HG03095 (cell line): ENCODE results near the gene ANKRD44.
A peak's percentile ranks its signal among the peaks of the same experiment; 100 is the strongest.

Experiments
- ATAC-seq: cut with Tn5 transposase; IDR thresholded peaks from one replicate; pipeline ENCODE4 v1.9.1; 2021; ENCODE audit warnings: moderate library complexity; ENCODE audit not compliant: unreplicated experiment

The ANKRD44 gene

DNA sequence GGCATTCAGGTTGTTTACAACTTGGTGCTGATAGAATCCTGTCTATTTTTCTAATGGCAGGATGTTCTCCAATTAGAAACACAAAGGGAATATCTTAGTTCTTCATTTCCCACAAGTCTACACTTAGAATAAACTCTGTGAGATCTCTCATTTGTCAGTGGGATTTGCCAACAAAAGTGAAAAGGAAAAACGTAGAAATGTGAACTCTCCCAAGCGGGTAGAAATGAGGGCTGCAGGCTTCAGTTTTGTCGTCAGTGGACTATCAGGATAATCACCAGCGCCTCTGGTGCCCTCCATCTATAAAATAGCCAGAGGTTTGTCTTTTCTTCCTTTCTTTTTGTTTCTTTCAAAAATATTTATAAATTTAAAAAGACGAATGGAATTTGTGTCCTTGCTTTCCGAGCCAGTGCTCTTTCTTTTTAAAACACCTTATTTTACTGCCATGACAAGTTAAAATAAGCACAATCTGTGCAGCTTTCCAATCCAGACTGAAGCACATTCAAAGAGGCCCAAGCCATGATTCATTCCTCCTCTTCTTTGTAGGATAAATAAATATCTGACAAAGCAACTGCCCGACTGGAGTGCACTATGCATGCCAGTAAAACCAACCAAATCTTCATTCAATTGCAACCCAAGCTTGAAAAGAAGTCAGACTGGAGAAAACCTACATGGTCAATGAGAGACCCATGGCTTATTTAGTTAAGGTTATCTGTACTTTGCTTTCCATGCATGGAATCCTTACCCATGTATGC, 185.8 kb downstream of the ANKRD44 start:
- ATAC-seq = no peak

DNA sequence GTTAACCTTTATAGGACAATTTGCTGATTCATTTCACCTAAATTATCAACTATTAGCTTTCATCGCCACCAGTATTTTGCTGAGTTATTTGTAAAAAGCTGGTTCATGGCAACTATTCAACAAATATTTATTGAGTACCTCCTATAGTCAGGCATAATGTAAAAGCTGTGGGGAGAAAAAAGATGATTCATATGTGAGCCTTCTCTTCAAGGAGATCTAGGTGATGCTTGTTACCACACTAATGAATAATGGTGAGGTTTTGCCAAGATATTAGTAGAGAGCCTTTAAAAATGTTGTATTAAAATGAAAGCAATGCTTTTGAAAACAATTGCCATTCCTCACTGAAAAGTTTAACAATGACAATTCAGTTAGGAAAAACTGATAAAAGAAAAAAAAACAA, 187.8 kb downstream of the ANKRD44 start:
- ATAC-seq = no peak

DNA sequence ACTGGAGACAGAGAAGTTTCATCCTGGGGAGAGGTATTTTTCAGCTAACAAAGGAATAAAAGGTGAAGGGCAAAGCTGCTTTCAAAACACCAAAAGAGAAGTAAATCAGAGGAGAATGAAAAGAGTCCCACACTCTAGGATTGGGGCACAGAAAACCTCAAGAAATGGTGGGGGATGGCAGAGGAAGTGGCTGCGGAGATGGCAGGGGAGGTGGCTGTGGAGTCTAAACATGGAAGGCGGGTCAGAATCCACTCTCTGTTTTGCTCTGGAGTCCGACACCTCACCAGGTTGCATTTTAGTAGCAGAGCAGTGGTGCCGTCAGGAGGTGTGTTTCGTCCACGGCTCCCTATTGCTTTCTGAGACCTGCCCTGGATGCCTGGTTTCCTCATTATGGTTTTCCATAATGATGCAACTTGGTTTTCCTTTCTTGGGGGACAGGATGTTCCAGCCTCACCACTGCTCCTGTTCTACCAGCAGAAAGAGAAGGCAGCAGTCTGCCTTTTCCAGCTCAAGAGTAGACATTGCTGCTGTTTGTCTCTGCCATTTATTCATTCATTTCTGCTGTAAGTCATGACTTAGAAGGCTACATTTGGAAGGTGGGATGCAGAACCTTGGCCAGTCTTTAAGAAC, 188.7 kb downstream of the ANKRD44 start:
- no peak for ATAC-seq

DNA sequence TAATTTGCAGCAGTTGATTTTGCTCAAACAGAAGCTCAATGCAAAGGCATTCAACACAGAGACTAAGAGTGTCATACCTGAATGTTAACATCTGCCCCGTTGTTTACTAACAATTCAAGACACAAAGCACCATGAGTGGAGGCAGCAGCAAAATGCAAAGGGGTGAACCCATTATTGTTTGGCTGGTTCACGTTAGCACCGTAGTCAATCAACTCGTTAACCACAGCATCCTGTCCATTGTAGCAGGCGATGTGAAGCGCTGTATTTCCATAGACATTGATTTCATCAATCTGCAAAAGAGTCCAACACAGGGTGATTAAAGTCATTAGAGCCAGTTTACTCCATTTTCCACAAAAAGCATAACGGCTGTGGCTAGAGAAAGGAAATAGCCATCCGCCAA, 189.3 kb downstream of the ANKRD44 start:
- ATAC-seq = no peak

DNA sequence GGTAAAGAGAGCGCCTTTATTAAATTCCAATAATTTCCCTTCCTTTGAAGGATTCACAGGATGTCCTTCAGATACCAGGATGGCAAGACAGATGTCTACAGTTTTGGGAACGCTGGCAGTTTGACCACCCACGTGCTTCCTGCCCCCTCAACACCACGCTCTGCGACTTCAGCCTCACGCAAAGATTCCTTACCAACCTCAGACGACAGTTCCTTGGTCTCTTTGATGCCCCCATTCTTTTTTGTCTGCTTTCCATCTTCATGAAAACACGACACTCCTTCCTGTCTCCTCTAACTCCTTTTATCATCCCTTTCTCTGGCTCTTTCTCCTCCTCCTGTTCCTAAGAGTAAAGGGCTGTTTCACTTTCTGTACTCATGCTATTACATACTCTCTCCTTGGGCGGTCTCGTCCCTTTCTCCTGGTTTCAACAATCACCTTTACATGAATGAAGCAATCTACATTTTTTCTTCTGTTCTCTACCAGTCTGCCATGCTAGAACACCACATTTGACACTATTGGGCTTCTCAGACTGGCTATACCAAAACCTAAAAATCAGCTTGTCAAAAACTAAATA, 194.2 kb downstream of the ANKRD44 start:
- ATAC-seq = no peak

DNA sequence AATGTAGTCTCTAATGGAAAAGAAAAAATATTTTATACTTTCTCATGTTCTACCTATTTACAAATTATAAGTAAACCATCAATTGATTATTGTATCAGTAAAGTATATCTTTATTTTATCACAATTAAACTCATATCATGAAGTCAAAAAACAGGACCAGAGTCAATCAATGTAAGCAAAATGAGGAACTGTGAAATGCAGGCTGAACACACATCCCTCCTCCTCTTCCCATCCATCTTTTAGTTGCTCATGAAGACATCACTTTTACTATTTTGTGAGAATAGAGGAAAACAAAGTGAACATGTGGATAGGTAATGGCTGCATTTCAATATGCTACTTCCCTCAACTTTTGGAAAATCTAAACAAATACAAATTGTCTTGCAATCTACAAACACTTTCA, 195.3 kb downstream of the ANKRD44 start:
- ATAC-seq = no peak

DNA sequence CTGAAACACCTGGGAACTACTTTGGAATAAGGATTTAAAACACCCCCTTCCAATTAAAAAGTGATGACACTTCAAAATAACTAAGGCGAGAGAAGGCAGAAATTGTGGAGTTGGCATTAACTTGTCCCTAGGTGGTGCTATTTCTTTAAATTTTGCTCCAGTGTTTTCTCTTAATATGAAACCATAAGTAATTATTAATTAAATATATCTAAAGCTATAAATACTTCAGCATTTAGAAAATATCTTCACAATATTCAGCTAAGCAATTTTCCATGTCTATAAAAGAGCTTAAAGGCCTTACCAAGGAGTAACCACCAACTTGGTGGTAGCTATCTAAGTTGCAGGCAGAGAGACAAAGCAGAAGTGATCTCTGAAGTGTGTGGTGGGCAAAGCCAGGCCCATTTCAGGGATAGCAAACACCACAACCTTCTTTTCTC, 197.3 kb downstream of the ANKRD44 start:
- no peak for ATAC-seq

DNA sequence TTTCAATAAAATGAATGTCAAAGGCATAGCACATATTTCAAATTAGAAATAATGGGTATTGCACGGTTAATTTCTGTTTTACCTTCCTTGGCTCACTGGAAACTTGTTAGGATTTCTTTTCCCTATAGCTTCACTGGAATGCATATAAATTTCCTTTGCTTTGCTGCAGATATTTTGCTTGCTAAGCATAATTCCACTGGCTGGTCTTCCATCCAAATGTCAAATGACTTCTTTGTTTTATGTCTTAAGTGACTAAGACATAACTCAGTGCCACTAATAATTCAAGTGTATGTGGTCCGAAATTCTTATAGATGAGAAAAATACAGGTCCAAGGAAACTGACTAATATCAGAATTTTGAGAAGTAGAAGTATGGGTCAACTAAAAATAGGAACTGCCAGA, 201.3 kb downstream of the ANKRD44 start:
- ATAC-seq = no peak

DNA sequence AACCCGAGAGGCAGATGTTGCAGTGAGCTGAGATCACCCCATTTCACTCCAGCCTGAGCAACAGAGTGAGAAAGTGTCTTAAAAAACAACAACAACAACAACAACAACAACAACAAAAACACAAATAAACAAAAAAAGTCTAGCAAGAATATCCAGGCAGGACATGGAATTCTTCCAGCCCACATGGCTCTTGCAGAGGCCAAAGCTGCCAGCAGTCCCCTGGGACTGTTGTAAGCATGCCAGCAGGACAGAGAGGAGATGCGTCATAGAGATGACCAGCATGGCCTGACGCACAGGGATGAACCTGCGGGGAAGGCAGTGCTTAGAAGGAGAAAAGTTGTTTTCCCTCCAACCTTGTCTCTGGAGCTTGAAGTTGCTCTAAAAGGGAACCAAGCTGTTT, 201.8 kb downstream of the ANKRD44 start:
- ATAC-seq = no peak

DNA sequence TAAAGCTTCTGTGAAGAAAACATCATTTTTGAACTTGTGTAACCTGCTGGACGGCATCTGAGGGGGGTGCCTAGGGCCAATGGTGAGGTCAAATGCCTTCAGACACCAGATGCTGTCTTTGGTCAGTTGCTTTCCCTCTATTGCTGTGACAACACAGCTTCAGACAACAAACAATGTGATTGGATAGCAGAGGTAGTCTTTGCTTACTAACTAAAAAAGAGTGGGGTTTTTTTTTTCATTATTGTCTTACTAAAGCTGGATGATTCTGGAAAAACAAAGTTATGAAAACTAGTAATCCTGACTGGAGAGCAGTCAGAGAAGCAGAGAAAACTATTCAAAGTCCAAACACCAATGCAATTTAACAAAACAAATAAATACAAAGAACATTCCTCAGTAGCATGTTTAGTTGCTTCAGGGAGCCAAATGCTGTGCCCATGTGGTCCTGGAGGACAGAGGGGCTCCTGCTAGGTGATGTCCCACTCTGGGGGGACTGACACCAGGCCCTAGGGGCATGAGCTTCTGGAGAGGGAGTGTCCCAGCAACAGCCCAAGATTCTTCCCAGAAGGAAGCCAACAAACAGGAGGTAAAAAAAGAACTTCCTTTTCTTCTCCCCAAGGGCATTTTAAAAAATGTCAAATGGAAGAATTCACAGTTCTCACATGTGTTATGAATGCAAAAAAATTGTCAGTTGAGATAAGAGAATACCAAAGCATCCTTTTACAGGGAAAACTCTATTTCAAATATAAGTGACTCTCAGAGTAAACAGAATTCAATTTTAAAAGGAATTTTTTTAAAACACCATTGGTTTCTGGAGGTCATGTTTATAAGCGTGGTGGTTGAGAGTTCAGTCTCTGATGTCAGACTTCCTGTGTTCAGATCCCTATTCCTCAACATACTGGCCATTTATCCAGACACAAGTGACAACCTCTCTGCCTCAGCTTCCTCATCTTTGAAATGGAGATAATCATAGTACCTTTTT, 203.0 kb downstream of the ANKRD44 start:
- no peak for ATAC-seq

DNA sequence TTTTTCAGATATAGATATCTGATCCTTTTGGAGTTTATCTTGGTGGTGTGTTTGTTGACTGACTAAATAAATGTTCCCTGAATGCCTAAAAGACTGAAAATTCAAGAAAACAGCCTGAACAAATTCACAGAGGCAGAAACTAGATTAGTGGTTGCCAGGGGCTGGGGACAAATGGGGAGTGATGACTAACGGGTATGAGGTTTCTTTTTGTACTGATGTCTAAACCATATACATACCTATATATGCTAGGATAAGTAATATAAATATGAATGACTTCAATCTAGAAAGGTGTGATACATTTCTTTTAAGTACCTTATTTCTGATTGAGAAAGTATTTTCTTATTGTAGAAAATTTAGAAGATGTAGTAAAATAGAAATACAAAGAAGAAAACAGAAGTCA, 207.2 kb downstream of the ANKRD44 start:
- ATAC-seq = no peak

DNA sequence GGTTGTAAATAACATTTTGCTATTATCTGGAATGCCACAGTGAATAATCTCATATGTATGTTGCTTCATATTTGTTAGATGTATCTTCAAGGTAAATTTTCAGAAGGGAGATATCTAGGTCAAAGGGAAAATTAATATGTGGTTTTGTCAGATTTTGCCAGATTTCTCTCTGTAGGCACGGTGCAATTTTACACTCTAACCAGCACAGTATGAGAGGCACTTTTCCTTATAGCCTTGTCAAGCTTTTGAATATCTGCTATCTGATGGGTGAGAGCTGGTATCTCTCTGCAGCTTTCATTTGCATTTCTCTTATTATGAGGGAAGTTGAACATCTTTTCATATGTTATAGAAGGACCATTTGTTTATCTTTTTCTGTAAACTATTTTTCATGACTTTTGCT, 208.3 kb downstream of the ANKRD44 start:
- ATAC-seq = no peak

DNA sequence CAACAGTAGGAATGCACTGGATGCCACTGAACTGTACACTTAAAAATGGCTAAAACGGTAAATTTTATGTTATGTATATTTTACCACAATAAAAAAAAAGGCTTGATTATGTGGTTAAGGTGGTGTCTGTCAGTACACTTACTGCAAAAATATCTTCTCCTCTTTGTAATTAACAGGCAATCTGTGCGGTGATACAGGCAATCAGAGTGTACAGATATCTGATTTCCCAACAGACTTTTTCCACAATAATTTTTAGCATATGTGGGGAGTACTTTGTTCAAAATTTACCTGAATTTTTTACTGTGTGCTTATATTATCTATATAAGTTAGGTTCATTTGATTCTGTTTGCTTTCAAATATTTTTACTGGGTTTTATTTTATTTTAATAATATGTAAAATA, 209.1 kb downstream of the ANKRD44 start:
- ATAC-seq = no peak

DNA sequence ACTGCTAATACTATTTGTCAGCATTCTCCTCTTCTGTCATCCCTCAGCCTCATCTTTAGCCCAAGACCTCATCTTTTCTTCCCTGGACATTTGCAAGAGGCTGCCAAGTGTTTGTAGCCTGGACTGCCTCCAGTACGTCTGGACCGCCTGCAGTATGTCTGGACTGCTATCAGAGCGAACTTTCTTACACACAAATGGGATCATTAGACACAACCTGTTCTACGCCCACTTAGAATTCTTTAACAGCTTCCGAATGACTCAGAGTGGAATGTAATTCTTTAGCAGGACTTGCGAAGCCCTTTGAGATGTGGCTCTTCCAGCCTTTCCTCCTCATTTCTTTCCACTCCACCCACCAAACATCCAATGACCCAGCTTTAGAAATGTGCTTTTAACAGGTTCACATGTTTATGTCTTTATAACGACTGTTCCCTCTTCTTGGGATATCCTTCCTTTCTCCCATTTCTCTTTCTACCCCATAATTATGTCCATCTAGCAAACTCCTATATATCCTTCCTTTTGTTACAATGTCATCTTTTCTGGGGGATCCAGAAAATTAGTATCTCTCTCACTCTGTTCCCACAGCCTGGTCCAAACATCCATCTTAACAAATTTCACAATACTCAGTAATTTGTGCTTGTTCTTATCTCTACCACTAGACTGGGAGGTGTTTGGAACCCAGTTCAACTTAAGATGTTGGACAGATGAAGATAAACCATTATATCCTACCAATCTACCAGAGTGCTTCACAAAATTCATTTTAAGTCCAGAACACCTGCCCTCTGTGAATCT, 212.8 kb downstream of the ANKRD44 start:
- no peak for ATAC-seq

DNA sequence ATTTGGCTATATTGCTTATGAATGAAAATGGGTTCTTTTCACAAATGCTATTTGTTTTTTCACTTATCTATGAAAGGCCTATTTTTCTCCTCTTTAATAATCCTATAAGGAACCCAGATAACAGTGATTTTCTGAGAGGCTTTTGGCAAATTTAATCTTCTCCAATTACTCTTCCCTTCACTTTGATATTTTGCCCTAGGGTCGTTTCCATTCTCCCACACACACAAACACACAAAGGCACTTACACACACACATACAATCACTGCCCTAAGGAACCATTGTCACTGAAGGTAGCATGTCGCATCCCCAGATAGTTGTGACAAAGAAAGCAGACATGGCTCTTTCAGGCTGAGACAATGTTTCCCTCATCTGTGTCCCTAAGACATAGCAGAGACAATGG, 213.9 kb downstream of the ANKRD44 start:
- no peak for ATAC-seq

DNA sequence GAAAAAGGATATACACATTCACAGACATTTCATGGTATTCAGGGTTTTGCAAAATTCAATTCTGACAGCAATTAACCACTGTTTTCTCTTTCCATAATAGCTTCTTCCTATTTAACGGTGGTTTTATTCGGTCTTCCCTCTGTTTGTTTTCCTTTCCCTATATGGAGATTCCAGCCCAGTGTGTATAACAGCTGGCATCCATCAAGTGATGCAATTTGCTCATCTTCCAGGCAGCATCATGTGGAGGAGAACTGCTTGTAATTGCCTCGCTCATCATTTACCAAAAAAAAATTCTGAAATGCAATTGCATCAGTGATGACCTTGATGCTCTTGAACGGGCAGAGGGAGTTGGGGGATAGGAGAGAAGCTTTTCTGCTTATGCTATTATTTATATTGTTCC, 218.1 kb downstream of the ANKRD44 start:
- ATAC-seq = no peak

DNA sequence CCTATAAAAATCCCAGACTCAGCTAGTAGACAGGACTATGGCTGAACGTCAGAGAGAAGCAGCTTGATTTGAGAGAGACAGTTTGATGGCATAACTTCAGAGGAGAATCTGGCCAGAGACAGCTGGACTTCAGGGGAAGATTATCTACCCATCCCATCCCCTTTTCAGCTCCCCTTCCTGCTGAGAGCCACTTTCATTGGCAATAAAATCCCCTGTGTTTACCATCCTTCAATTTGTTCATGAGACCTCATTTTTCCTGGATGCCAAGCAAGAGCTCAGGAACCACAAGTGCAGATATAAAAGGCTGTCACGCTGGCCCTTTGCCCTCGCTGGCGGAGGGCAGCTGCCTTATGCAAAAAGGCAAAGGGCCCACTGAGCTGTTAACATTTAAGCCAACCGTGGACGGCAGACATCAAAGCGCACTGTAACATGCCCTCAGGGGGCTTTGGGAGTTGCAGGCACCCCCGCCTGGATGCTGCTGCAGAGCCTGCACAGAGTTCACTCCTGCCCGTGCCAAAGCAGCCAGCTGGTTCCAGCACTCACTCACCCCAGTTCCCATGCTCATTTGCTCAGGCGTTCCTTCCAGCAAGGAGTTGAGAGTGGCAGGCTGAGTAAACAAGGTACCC, 219.7 kb downstream of the ANKRD44 start:
- ATAC-seq = no peak

DNA sequence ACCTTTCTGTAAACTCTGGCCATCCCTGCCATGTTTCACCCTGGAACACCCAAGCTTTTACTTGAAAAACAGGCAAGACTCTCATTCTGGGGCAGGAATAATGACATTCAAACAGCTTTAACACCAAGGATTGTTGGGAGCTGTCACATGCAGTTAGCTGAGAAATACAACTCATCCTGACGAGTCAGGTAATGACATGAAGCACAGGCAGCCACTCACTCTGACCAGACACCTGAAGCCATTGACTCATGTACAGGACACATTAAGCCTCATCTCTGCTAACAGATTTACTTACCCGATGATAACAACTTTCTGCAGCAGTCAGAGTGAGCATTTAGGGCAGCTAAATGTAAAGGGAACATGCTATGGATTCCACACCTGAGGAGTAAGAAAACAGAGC, 220.9 kb downstream of the ANKRD44 start:
- ATAC-seq = no peak

DNA sequence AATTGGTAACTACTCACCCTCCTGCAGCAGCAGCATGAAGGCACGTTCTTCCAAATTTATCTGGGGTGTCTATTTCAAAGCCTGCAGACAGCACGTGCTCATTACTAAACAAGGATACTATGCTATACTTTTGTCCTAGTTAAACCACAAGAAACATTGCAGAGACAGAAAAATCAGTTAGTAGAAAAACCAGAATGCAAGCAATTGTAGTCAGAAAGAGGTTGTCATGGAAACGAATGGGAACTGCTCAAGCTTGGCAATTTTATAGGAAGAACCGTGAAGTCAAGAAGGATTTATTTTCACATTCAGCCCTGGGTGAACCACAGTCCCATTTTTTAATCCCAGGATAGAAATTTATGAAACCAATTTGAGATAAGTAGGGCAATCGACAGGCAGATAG, 221.9 kb downstream of the ANKRD44 start:
- no peak for ATAC-seq

DNA sequence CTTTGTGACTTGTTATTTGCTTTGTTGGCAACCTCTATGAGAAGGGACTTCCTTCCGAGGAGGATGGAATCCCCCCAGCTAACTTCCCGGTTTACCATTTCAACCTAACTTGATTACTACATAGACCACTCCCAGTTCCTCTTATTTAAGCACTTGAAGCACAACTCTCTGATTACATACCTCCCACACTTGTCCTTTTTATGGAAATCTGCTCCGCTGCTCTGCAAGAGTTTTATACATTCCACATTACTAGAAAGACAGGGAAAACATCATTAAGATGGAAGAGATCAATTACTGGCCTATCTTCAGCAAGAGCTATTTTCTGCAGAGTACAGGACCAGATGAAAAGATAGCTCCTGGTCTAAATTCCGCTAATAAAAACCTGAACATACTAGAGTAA, 224.1 kb downstream of the ANKRD44 start:
- ATAC-seq = peak; percentile 42
